Renal cortical epithelial cell (primary cell): Measurements from ENCODE around the gene PDLIM1. TPM values are rescaled to one million over a fixed set of nuclear protein-coding genes. Genes with fewer than 3 reads are reported as not detected.
A peak's percentile ranks its signal among the peaks of the same experiment; 100 is the strongest.
"Not testable (repeated sequence)": the region's sequence is repeated elsewhere in the genome, so short reads cannot be mapped to it uniquely, and the experiment has no call there.

Source experiments
- DNase-seq: peaks from one replicate; pipeline ENCODE4 v3.0.0-alpha.2; 2011; ENCODE audit warnings: low read depth
- total RNA-seq: library from RNA; depleted of rRNA; stranded (reverse); fragments of >200 nt; gene quantifications from 2 replicates; pipeline ENCODE4 v1.2.3, GENCODE V29; 2014

The PDLIM1 gene
- total RNA-seq, 1 donor from 2014 or later = 45.8 TPM

DNA sequence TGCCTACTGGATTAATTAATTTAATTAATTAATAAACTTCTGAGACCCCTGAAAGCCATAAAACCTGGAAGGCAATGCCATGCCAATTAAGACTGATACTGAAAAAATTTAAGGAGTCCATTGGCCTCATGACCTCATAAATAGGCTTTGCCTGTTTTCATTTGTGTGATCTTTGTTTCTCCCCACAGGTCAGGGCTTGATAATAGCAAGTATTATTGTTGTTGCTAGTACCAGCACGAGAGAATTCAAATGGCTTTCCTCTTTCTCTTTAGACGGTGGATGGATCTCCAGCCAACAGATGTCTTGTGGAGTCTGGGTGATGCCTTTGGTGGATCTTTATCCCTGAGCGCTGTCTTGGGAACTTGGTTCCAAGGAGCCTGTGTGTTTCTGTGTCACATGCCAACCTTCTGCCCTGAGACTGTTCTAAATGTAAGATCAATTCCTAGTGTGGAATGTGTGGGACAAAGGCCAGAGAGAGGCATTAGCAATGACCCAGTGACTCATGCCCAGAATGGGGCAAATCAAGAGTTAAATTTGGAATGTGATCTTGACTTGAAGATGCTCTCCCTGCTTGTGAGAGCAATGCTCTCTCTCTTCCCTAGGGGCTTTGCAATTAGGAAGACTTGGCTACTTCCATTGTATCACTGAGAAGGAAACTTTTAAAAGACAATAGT lies 79.1 kb downstream of the PDLIM1 start:
- DNase-seq = peak; percentile 31

DNA sequence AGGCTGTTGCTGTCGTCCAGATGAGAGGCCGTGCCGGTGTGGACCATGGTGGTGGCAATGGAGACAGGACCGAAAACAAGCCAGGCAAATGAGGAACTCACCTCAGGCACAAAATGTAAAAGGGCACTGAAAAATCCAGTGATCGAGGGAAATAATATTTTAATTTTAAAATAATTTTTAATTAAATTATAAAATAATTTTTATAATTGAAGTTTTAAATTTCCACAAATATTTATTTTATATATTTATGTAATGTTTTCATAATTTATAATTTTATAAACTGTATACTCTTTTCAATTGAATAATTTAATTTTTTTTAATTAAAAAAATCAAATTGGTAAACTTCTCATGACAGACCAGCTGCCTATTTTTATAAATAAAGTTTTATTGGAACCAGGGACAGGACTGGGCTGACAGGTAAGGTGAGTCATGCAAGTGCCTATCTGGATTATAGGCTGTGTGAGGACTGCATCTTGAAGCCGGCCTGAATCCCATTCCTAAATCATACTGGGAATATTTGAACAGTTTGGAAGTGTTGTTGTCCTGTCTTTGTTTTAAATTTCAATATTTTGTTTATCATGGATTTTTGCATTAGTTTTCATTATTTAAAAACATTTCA lies 81.2 kb downstream of the PDLIM1 start:
- no peak for DNase-seq

DNA sequence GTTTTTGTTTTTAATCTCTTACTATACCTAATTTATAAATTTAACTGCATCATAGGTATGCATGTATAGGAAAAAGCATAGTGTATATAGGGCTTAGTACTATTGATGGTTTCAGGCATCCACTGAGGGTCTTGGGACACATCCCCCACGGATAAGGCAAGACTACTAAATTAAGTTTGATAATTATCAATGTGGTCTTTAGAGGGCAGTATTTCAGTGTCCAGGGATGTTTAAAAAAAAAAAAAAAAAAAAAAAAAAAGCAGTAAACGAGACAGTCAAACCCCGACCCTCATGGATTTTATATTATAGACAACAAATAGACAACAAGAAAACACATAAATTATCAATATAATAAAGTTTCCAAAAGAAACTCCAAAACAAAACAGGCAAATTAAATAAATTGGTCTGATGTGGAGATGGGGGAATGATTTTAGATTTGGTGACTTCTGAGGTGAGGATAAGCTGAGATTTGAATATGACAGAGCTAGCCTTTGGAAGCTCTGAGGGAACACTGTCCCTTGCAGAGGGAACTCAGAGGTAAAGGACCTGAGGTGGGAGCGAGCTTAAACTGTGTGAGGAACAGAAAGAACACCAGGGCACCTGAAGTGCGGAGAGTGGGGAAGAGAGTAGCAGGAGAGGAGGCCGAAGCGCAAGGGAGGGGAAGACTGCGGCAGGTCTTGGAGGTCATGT lies 82.0 kb downstream of the PDLIM1 start:
- DNase-seq = peak; percentile 28

GRCh38 chr10:95202865-95203264 lies 87.9 kb downstream of the PDLIM1 start:
- DNase-seq = not testable (repeated sequence)

- DNase-seq = no peak
Observed at GRCh38 chr10:95201736-95202135, 89.1 kb downstream of the PDLIM1 start.

DNA sequence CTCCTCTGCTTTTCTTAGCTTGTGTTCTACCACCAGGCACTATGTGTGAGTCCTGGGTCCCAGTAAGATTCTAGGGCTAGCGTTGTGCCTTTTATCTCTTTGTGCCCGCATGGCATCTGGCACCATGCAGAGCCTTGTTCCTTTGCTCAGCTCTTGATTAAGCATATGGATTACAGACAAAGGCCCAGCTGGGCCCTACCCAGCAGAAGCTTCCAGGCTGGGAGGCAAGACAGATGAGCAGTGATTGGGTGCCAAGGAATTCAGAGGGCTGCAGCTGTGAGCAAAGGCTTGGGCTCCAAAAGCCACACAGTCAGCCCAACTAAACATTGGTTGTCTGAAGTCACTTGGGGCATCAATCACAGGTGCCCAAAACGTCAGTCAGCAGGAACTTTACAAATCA lies 94.8 kb downstream of the PDLIM1 start:
- DNase-seq = no peak

DNA sequence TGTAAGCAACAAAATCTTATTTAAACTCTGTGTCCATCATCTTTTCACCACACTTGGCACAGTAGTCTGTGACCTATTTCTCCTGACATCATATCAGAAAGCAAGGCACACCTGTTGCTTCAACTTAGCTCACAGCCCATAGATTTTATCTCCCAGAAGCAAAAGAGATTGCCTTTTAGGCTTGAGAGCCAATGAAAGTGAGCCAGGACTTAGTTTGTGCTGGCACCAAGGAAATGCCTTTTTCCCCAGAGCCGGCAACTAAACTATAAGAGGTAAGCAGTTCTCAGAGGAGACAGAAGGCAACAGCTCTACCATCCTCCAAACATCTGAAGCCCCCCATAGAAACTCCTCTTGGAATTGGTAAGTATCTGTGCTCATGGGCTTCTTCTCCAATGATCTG lies 96.9 kb downstream of the PDLIM1 start, which contains the start of gene ACSM6:
ACSM6 (plus strand) TSS at position 295 of the 400 bp plus-strand sequence. CDS start 248 bp downstream, outside the sequence.
- DNase-seq = no peak

GRCh38 chr10:95188593-95188992 lies 102.2 kb downstream of the PDLIM1 start:
- DNase-seq = no peak

- DNase-seq = no peak
Observed at GRCh38 chr10:95187617-95188016, 103.2 kb downstream of the PDLIM1 start.

Other genes with a start within 250 kb of the PDLIM1 start
- 0.20 and 1.0 TPM in 2 replicates for gene CYP2C8, start 221.5 kb downstream of the PDLIM1 start, total RNA-seq
- 0.10 TPM in 1 of 2 replicates, not detected in the other for gene ACSM6, start 96.8 kb downstream of the PDLIM1 start, total RNA-seq